GM21526 (cell line): ENCODE results near the gene ABCB9.

ENCODE experiments used
- ATAC-seq: cut with Tn5 transposase; IDR thresholded peaks from one replicate; pipeline ENCODE4 v1.9.1; 2021; ENCODE audit warnings: moderate library complexity; ENCODE audit not compliant: unreplicated experiment, low FRiP score

The ABCB9 gene

GRCh38 chr12:122995503-122996187, 29.4 kb upstream of the ABCB9 start:
- ATAC-seq = no peak

- ATAC-seq = no peak
Measured at GRCh38 chr12:122994781-122995502, 28.7 kb upstream of the ABCB9 start.

- ATAC-seq = no peak
Measured at GRCh38 chr12:122994140-122994675, 27.9 kb upstream of the ABCB9 start.

GRCh38 chr12:122992386-122992785, 26.1 kb upstream of the ABCB9 start:
- ATAC-seq = no peak

GRCh38 chr12:122991623-122992275, 25.5 kb upstream of the ABCB9 start:
- ATAC-seq = no peak

GRCh38 chr12:122990961-122991622, 24.8 kb upstream of the ABCB9 start:
- no peak for ATAC-seq

GRCh38 chr12:122990561-122990960, 24.3 kb upstream of the ABCB9 start:
- no peak for ATAC-seq

- no peak for ATAC-seq
Measured at GRCh38 chr12:122989874-122990419, 23.7 kb upstream of the ABCB9 start.

- ATAC-seq = no peak
Measured at GRCh38 chr12:122989225-122989839, 23.1 kb upstream of the ABCB9 start.

GRCh38 chr12:122988612-122989212, 22.4 kb upstream of the ABCB9 start:
- no peak for ATAC-seq

GRCh38 chr12:122988036-122988435, 21.8 kb upstream of the ABCB9 start:
- no peak for ATAC-seq

- ATAC-seq = no peak
Measured at GRCh38 chr12:122987086-122987951, 21.1 kb upstream of the ABCB9 start.

- ATAC-seq = no peak
Measured at GRCh38 chr12:122986258-122986871, 20.1 kb upstream of the ABCB9 start.

GRCh38 chr12:122985338-122986257, 19.3 kb upstream of the ABCB9 start:
- no peak for ATAC-seq

- ATAC-seq = no peak
Measured at GRCh38 chr12:122984612-122985337, 18.5 kb upstream of the ABCB9 start.

- no peak for ATAC-seq
Measured at GRCh38 chr12:122983789-122984515, 17.7 kb upstream of the ABCB9 start.
